Measurements from ENCODE around the gene SCYGR3. TPM values are rescaled to one million over a fixed set of nuclear protein-coding genes. Genes with fewer than 3 reads are reported as not detected.

SCYGR3 gene
- total RNA-seq, 2 donors from 2014 or later: not detected

GRCh38 chr2:227614246-227614645, 394 bp downstream of the SCYGR3 start:
- no peaks in the 10 kb centered on the region for H3K9me3 ChIP-seq
- DNase-seq: no peak
- 77 to 89% methylated on average over 1 to 4 of the region's 4 CpGs for WGBS, 2 donors
- no peaks in the 10 kb centered on the region for H3K27me3 ChIP-seq
- ATAC-seq: no peak
- H3K27ac ChIP-seq: no peak overlapping the region
- no peaks in the 10 kb centered on the region for H3K4me1 ChIP-seq
- no peak overlapping the region for H3K4me3 ChIP-seq
- intact Hi-C loops (cut with DNase I): no loop called here
- H3K36me3 ChIP-seq (replicated peaks in 1 of 2; ENCODE audit: insufficient read depth in 1 of 2, low read depth in 2 of 2): no peaks in the 10 kb centered on the region
- TF ChIP-seq POLR2A (IDR thresholded peaks at IDR 0.05): no peak
- no peak for TF ChIP-seq CTCF (IDR thresholded peaks at IDR 0.05)

GRCh38 chr2:227613272-227613660, 1.4 kb downstream of the SCYGR3 start:
- Histone ChIP-seq H3K4me1 (no peaks in the 10 kb centered on the region), H3K27ac (no peak overlapping the region), H3K4me3 (no peak overlapping the region), H3K36me3 (replicated peaks in 1 of 2; ENCODE audit: insufficient read depth in 1 of 2, low read depth in 2 of 2) (no peaks in the 10 kb centered on the region), H3K27me3 (no peaks in the 10 kb centered on the region), H3K9me3 (no peaks in the 10 kb centered on the region)
- no peak for DNase-seq
- 62 to 77% methylated on average over 4 of the region's 4 CpGs for WGBS, 2 donors
- intact Hi-C loops (cut with DNase I): no loop called here
- no peak for ATAC-seq
- TF ChIP-seq CTCF (IDR thresholded peaks at IDR 0.05): no peak
- TF ChIP-seq POLR2A (IDR thresholded peaks at IDR 0.05): no peak

- no peaks in the 10 kb centered on the region for H3K27me3 ChIP-seq
- TF ChIP-seq POLR2A (IDR thresholded peaks at IDR 0.05) (no peak), CTCF (IDR thresholded peaks at IDR 0.05) (no peak)
- no peak for DNase-seq
- no peaks in the 10 kb centered on the region for H3K9me3 ChIP-seq
- intact Hi-C loops (cut with DNase I): no loop called here
- ATAC-seq: no peak
- H3K36me3 ChIP-seq (replicated peaks in 1 of 2; ENCODE audit: insufficient read depth in 1 of 2, low read depth in 2 of 2): no peaks in the 10 kb centered on the region
- no peaks in the 10 kb centered on the region for H3K4me1 ChIP-seq
- WGBS, 2 donors: 54 to 66% methylated on average over 11 of the region's 11 CpGs
- H3K4me3 ChIP-seq: no peak overlapping the region
- no peak overlapping the region for H3K27ac ChIP-seq
Observed at GRCh38 chr2:227612546-227613271, 1.9 kb downstream of the SCYGR3 start.

- Histone ChIP-seq H3K27ac (no peak overlapping the region), H3K27me3 (no peaks in the 10 kb centered on the region), H3K4me1 (no peaks in the 10 kb centered on the region), H3K36me3 (replicated peaks in 1 of 2; ENCODE audit: insufficient read depth in 1 of 2, low read depth in 2 of 2) (no peaks in the 10 kb centered on the region), H3K9me3 (no peaks in the 10 kb centered on the region), H3K4me3 (no peak overlapping the region)
- intact Hi-C loops (cut with DNase I): no loop called here
- 76% methylated on average over 2 of the region's 2 CpGs for WGBS, 2 donors
- no peak for ATAC-seq
- no peak for TF ChIP-seq POLR2A (IDR thresholded peaks at IDR 0.05)
- no peak for TF ChIP-seq CTCF (IDR thresholded peaks at IDR 0.05)
- no peak for DNase-seq
Observed at GRCh38 chr2:227610123-227610522, 4.5 kb downstream of the SCYGR3 start.

All from body of pancreas (tissue), 4 donors.